GM12875 (cell line): ENCODE measurements around the gene TPM1.

ENCODE experiments used
- H3K4me3 ChIP-seq: one replicate; pipeline ENCODE4 v1.5.1; 2011; ENCODE audit warnings: low read depth, low read length, control low read depth
- TF ChIP-seq, protein P1 (sequence below): IDR thresholded peaks from 2 replicates; pipeline ENCODE4 v1.5.1; 2011; ENCODE audit warnings: low read depth, mild to moderate bottlenecking, control low read depth, inconsistent platforms, low read length, moderate library complexity, borderline replicate concordance; ENCODE audit not compliant: insufficient read depth

Gene TPM1

DNA sequence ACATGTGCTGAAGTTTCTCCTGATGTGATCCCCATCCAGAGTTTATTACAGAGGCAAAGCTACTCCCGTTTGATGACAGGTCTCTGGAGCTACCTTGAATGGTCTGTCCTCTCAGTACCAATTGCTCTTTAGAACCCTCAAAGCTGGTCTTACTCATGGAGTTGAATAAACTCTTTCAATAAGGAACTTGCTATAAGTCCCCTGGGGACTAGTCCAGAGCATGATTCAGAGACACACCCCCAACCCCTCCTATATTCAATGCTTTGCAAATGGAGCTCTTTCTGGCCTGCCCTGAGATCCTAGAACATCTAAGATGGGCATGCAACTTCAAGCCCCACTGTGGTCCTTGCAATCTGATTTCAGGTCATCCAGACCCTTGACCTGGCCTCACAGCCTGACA lies 23.9 kb upstream of the TPM1 start:
- TF ChIP-seq, protein P1, sequence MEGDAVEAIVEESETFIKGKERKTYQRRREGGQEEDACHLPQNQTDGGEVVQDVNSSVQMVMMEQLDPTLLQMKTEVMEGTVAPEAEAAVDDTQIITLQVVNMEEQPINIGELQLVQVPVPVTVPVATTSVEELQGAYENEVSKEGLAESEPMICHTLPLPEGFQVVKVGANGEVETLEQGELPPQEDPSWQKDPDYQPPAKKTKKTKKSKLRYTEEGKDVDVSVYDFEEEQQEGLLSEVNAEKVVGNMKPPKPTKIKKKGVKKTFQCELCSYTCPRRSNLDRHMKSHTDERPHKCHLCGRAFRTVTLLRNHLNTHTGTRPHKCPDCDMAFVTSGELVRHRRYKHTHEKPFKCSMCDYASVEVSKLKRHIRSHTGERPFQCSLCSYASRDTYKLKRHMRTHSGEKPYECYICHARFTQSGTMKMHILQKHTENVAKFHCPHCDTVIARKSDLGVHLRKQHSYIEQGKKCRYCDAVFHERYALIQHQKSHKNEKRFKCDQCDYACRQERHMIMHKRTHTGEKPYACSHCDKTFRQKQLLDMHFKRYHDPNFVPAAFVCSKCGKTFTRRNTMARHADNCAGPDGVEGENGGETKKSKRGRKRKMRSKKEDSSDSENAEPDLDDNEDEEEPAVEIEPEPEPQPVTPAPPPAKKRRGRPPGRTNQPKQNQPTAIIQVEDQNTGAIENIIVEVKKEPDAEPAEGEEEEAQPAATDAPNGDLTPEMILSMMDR: no peak
- H3K4me3 ChIP-seq: no peak overlapping the region

DNA sequence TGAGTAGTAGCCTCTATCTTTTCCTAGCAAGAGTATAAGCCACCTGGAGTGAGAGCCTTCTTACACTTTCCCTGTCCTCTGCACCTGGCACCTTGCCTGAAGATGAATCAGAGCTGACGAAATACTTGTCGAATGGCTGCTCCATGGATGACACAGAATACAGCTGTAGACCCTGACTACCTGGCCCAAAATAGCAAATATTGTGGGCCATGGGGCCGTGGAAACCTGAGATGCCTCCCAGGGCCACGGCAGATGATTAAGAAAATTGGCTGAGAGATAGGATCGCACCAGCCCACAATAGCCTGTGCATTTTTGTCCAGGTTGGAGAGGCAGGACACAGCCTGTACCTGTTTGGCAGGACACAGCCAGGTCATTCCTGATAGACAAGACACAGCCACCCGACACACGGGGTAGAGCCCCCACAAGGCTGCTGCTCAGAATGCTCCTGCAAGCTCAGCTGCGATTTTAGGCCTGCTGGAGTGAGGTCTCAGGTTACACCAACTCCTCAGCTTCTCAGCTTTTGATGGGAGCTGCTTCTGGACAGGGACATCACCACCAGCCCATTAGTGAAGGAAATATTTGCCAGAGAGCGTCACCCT lies 22.9 kb upstream of the TPM1 start:
- no peak overlapping the region for H3K4me3 ChIP-seq
- TF ChIP-seq, protein P1: no peak

GRCh38 chr15:63020128-63020527 lies 22.4 kb upstream of the TPM1 start:
- TF ChIP-seq, protein P1: no peak
- H3K4me3 ChIP-seq: no peak overlapping the region

- TF ChIP-seq, protein P1: no peak
- H3K4me3 ChIP-seq: no peak overlapping the region
Observed at GRCh38 chr15:63020759-63021430, 21.7 kb upstream of the TPM1 start.

GRCh38 chr15:63022181-63022580 lies 20.4 kb upstream of the TPM1 start:
- TF ChIP-seq, protein P1: no peak
- no peak overlapping the region for H3K4me3 ChIP-seq

DNA sequence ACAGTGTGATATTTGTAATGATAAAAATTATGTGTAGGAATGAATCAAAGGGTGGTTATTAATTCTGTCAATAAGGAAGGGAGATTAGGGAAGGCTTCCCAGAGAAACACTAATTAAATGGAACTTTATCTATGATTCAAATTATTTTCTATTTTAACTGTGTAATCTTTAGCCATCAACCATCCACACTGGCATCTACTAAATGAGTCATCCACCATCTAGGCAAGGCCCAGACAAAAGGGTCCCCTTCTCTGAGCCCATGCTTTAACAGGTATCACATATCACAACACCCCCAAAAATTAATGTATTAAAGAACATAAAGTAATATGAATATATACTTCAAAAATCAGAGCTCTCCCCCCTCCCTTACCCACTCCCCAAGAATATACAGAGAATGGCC lies 19.9 kb upstream of the TPM1 start:
- TF ChIP-seq, protein P1: no peak
- H3K4me3 ChIP-seq: no peak overlapping the region

GRCh38 chr15:63023351-63023945 lies 19.1 kb upstream of the TPM1 start:
- H3K4me3 ChIP-seq: no peak overlapping the region
- TF ChIP-seq, protein P1: no peak
